DMS114 treated with DMSO at 0.1 percent for 48 hours (cell line): ENCODE measurements around the gene MCAT.

Source experiments
- DNase-seq: peaks from one replicate; lab custom pipeline; 2025; ENCODE audit not compliant: unreplicated experiment; lab: John Stamatoyannopoulos, UW

Gene MCAT

GRCh38 chr22:43173566-43173965, 30.4 kb upstream of the MCAT start:
- no peak for DNase-seq

- no peak for DNase-seq
Measured at GRCh38 chr22:43172191-43172590, 29.0 kb upstream of the MCAT start.

- no peak for DNase-seq
Measured at GRCh38 chr22:43171607-43172006, 28.4 kb upstream of the MCAT start.

- no peak for DNase-seq
Measured at GRCh38 chr22:43171019-43171491, 27.9 kb upstream of the MCAT start.

GRCh38 chr22:43170131-43170480, 26.9 kb upstream of the MCAT start:
- DNase-seq: no peak

- no peak for DNase-seq
Measured at GRCh38 chr22:43169310-43170130, 26.3 kb upstream of the MCAT start.

- DNase-seq: no peak
Measured at GRCh38 chr22:43168471-43169309, 25.5 kb upstream of the MCAT start.

- DNase-seq: no peak
Measured at GRCh38 chr22:43167001-43167589, 23.9 kb upstream of the MCAT start.

GRCh38 chr22:43166132-43166930, 23.1 kb upstream of the MCAT start:
- DNase-seq: no peak

- DNase-seq: no peak
Measured at GRCh38 chr22:43164636-43165035, 21.4 kb upstream of the MCAT start.

- DNase-seq: no peak
Measured at GRCh38 chr22:43163241-43163795, 20.1 kb upstream of the MCAT start.

GRCh38 chr22:43162412-43163150, 19.4 kb upstream of the MCAT start:
- DNase-seq: no peak

- no peak for DNase-seq
Measured at GRCh38 chr22:43160497-43161126, 17.4 kb upstream of the MCAT start.

GRCh38 chr22:43159484-43160178, 16.4 kb upstream of the MCAT start:
- no peak for DNase-seq

GRCh38 chr22:43158778-43159483, 15.7 kb upstream of the MCAT start:
- no peak for DNase-seq

- no peak for DNase-seq
Measured at GRCh38 chr22:43157874-43158546, 14.8 kb upstream of the MCAT start.

- DNase-seq: no peak
Measured at GRCh38 chr22:43156413-43156812, 13.2 kb upstream of the MCAT start.

GRCh38 chr22:43155789-43156188, 12.6 kb upstream of the MCAT start:
- DNase-seq: no peak
